ENCODE measurements around the gene TENM4. TPM values are rescaled to one million over a fixed set of nuclear protein-coding genes. Genes with fewer than 3 reads are reported as not detected.

Gene TENM4
- polyA plus RNA-seq, 1 experiment: 0.39 TPM

- no peaks in the 10 kb centered on the region for H3K36me3 ChIP-seq (ENCODE audit: control insufficient read depth, insufficient read depth, low read length)
- H3K4me3 ChIP-seq (ENCODE audit: low read depth, low read length): no peak overlapping the region
- ChIA-PET CTCF (no interaction called here), POLR2A (no interaction called here)
- TF ChIP-seq CTCF (IDR thresholded peaks at IDR 0.05; ENCODE audit: insufficient read depth, low read depth, low read length): no peak
- DNase-seq (ENCODE audit: low read depth): no peak
- no peaks in the 10 kb centered on the region for H3K27me3 ChIP-seq (ENCODE audit: control insufficient read depth, insufficient read depth, low read length)
Observed at GRCh38 chr11:79189055-79189454, 251.8 kb downstream of the TENM4 start.

DNA sequence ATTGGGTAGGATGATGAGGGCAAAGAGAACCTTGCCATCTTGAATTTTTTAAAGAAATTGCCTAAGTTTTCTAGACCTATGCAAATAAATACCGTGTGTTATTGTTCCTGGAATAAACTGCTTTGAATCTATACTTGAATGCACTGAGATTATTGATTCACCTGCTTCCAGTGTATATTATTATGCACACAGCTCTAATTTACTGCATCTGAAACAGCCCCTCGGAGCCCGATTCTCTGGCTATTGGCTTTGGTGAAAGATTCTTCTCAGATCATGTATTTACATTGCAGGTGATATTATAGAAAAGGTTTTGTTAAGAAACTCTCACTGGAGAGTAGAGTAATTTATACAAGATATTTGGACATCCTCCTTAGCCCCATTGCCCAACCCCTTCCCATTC lies 254.2 kb downstream of the TENM4 start:
- CTCF ChIA-PET: no interaction called here

DNA sequence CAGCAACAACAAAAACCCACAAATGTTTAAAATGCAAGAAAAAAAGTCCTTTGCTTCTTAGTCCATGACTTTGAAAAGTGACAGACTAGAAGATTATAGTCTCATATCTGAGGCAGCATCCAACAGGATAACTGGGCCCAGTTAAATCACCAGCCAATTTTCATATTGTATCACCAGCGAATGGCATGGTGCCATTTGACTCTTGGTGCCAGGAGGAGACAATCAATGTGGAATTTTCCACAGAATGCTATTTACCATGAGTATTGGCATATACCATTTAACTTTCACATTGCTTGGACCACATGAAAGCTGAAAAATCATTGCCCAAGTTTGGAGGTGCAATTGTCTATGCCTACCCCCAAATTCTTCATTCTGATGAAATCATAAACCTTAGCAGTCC lies 255.5 kb downstream of the TENM4 start:
- CTCF ChIA-PET: no interaction called here
- no peak for TF ChIP-seq CTCF (IDR thresholded peaks at IDR 0.05; ENCODE audit: insufficient read depth, low read depth, low read length)
- H3K4me3 ChIP-seq (ENCODE audit: low read depth, low read length): no peak overlapping the region
- POLR2A ChIA-PET: no interaction called here
- no peaks in the 10 kb centered on the region for H3K36me3 ChIP-seq (ENCODE audit: control insufficient read depth, insufficient read depth, low read length)
- H3K27me3 ChIP-seq (ENCODE audit: control insufficient read depth, insufficient read depth, low read length): no peaks in the 10 kb centered on the region
- DNase-seq (ENCODE audit: low read depth): no peak

More for the DNA sequence above, 254.2 kb downstream of the TENM4 start:
- POLR2A ChIA-PET: no interaction called here
- H3K4me3 ChIP-seq (ENCODE audit: low read depth, low read length): no peak overlapping the region
- TF ChIP-seq CTCF (IDR thresholded peaks at IDR 0.05; ENCODE audit: insufficient read depth, low read depth, low read length): no peak
- H3K27me3 ChIP-seq (ENCODE audit: control insufficient read depth, insufficient read depth, low read length): no peaks in the 10 kb centered on the region
- no peaks in the 10 kb centered on the region for H3K36me3 ChIP-seq (ENCODE audit: control insufficient read depth, insufficient read depth, low read length)
- DNase-seq (ENCODE audit: low read depth): no peak

- ChIA-PET CTCF (no interaction called here), POLR2A (no interaction called here)
- TF ChIP-seq CTCF (IDR thresholded peaks at IDR 0.05; ENCODE audit: insufficient read depth, low read depth, low read length): no peak
- Histone ChIP-seq H3K27me3 (ENCODE audit: control insufficient read depth, insufficient read depth, low read length) (no peaks in the 10 kb centered on the region), H3K36me3 (ENCODE audit: control insufficient read depth, insufficient read depth, low read length) (no peaks in the 10 kb centered on the region), H3K4me3 (ENCODE audit: low read depth, low read length) (no peak overlapping the region)
- DNase-seq (ENCODE audit: low read depth): no peak
Observed at GRCh38 chr11:79184285-79184684, 256.5 kb downstream of the TENM4 start.

GRCh38 chr11:79182794-79183193 lies 258.0 kb downstream of the TENM4 start:
- Histone ChIP-seq H3K4me3 (ENCODE audit: low read depth, low read length) (no peak overlapping the region), H3K27me3 (ENCODE audit: control insufficient read depth, insufficient read depth, low read length) (no peaks in the 10 kb centered on the region), H3K36me3 (ENCODE audit: control insufficient read depth, insufficient read depth, low read length) (no peaks in the 10 kb centered on the region)
- peak; percentile 81 for DNase-seq (ENCODE audit: low read depth)
- ChIA-PET POLR2A (no interaction called here), CTCF (interaction anchor here (0.8 kb wide), 1 partner anchor 258 kb away, joined by 3 read pairs; the partner anchor contains the start of gene TENM4)
- TF ChIP-seq CTCF (IDR thresholded peaks at IDR 0.05; ENCODE audit: insufficient read depth, low read depth, low read length): no peak

Data from BJ (cell line).